ENCODE data around the gene VTI1A. TPM values are rescaled to one million over a fixed set of nuclear protein-coding genes. Genes with fewer than 3 reads are reported as not detected.

The VTI1A gene
- total and polyA plus RNA-seq, 7 donors = 9.9 to 31.5 (median 20.1) TPM

DNA sequence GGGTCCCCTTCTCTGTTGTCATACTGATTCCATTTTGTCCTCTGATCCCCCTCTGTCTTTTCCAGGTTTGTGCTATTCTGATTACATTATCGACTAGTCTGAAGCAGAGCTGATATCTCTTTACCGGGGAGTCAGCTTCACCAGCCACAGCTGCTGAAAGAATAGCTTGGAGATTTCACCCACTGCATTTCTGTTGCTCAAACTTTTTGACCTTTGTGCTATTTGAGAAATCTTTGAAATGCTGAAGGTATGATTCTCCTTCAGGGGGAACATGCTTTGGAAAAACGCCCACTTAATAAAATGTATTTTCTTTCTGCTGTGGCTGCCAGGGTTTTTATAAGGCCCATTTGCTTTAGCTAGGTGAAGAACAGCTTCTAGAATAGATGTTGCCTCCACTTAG, 305.3 kb downstream of the VTI1A start:
- Histone ChIP-seq H3K9me3 (no peaks in the 10 kb centered on the region), H3K27me3 (ENCODE audit: insufficient read depth in 3 of 3, low read length in 2 of 3) (no peaks in the 10 kb centered on the region), H3K36me3 (ENCODE audit: insufficient read depth in 1 of 2, low read depth in 1 of 2) (no peaks in the 10 kb centered on the region), H3K4me1 (no peaks in the 10 kb centered on the region), H3K4me3 (no peak overlapping the region), H3K27ac (no peak overlapping the region)
- intact Hi-C loops (cut with DNase I) = no loop called here
- 57 to 77% (median 57%) methylated on average over 3 of the region's 3 CpGs for WGBS, 3 donors
- TF ChIP-seq CTCF (IDR thresholded peaks at IDR 0.05) = no peak
- ATAC-seq (no peak), DNase-seq (no peak)

GRCh38 chr10:112753961-112754411, 307.0 kb downstream of the VTI1A start:
- DNase-seq (no peak), ATAC-seq (no peak)
- intact Hi-C loops (cut with DNase I) = no loop called here
- WGBS, 3 donors = 58 to 62% (median 59%) methylated on average over 10 of the region's 10 CpGs
- TF ChIP-seq CTCF (IDR thresholded peaks at IDR 0.05) = no peak
- Histone ChIP-seq H3K9me3 (no peaks in the 10 kb centered on the region), H3K4me3 (no peak overlapping the region), H3K27me3 (ENCODE audit: insufficient read depth in 3 of 3, low read length in 2 of 3) (no peaks in the 10 kb centered on the region), H3K36me3 (ENCODE audit: insufficient read depth in 1 of 2, low read depth in 1 of 2) (no peaks in the 10 kb centered on the region), H3K4me1 (no peaks in the 10 kb centered on the region), H3K27ac (no peak overlapping the region)

DNA sequence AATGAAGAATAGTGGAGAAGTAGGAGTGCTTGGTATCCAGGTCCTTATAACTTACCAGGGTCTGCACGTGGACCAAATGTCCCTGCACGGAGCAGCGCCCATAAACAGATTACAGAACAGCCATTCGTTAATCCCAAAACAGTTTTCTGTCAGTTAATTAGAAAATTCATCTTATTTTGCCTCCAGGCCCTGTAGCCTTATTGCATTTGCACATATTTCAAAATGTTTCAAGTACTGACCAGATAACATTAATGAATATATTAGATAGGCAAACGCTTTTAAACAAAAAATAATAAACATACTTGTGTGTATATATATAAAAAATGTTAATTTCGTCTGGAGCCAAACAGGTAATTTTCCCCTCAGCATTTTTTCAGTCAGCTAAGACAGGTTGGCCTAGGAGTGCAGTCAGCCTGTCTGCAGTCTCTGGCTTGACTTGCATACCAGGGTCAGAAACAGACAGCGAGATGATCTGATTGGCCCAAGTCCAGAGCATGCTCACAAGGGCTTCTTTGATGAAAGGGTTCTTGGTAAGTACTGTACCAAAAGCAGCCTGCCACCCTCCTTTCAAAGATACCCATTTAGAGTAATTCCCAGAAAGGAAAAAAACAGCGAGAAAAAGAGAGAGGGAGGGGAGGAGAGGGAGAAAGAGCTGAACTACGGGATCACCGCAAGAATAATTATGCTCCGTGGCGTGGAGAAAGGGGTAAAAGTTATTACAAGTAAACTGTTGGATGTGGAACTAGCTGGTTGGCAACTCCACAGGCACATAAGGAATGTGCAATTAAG, 308.6 kb downstream of the VTI1A start:
- TF ChIP-seq CTCF (IDR thresholded peaks at IDR 0.05) = no peak

GRCh38 chr10:112756235-112756527, 309.2 kb downstream of the VTI1A start:
- Histone ChIP-seq H3K36me3 (ENCODE audit: insufficient read depth in 1 of 2, low read depth in 1 of 2) (no peaks in the 10 kb centered on the region), H3K27ac (no peak overlapping the region), H3K4me3 (no peak overlapping the region), H3K27me3 (ENCODE audit: insufficient read depth in 3 of 3, low read length in 2 of 3) (no peaks in the 10 kb centered on the region), H3K9me3 (no peaks in the 10 kb centered on the region), H3K4me1 (no peaks in the 10 kb centered on the region)
- WGBS, 3 donors = 72 to 87% (median 78%) methylated on average over 7 of the region's 7 CpGs
- no peak for TF ChIP-seq CTCF (IDR thresholded peaks at IDR 0.05)
- ATAC-seq (no peak), DNase-seq (no peak)
- intact Hi-C loops (cut with DNase I) = no loop called here

More for the DNA sequence above, 308.6 kb downstream of the VTI1A start:
- intact Hi-C loops (cut with DNase I) = no loop called here
- Histone ChIP-seq H3K4me3 (no peak overlapping the region), H3K27me3 (ENCODE audit: insufficient read depth in 3 of 3, low read length in 2 of 3) (no peaks in the 10 kb centered on the region), H3K9me3 (no peaks in the 10 kb centered on the region), H3K27ac (no peak overlapping the region), H3K36me3 (ENCODE audit: insufficient read depth in 1 of 2, low read depth in 1 of 2) (no peaks in the 10 kb centered on the region), H3K4me1 (no peaks in the 10 kb centered on the region)
- DNase-seq (no peak), ATAC-seq (no peak)
- 77 to 82% (median 81%) methylated on average over 12 of the region's 12 CpGs for WGBS, 3 donors

DNA sequence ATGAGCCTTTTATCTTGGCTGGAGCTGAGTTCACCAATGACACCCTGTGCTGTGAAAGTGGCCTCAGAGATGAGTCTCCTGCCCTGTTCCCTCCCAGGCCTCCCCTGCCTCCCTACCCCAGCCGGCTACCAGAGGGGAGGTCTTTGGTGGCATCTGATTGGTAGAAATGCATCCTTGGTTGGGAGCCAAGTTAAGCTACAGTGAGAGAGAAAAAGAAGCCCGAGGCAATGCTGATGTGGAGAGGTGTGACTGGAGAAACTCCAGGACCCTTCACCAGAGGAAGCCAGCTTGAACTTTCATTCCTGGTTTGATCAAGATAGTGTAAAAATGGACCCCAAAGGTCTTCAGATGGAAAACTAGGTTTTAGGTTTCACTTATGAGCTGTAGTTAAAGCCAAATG, 311.9 kb downstream of the VTI1A start:
- ATAC-seq = no peak
- no peak for DNase-seq
- no peak for TF ChIP-seq CTCF (IDR thresholded peaks at IDR 0.05)
- intact Hi-C loops (cut with DNase I) = no loop called here
- 65 to 66% (median 65%) methylated on average over 2 of the region's 2 CpGs for WGBS, 3 donors
- Histone ChIP-seq H3K36me3 (ENCODE audit: insufficient read depth in 1 of 2, low read depth in 1 of 2) (no peaks in the 10 kb centered on the region), H3K4me3 (no peak overlapping the region), H3K27ac (no peak overlapping the region), H3K9me3 (no peaks in the 10 kb centered on the region), H3K4me1 (no peaks in the 10 kb centered on the region), H3K27me3 (ENCODE audit: insufficient read depth in 3 of 3, low read length in 2 of 3) (no peaks in the 10 kb centered on the region)
